ENCODE measurements around the gene C16orf90.

C16orf90 gene

DNA sequence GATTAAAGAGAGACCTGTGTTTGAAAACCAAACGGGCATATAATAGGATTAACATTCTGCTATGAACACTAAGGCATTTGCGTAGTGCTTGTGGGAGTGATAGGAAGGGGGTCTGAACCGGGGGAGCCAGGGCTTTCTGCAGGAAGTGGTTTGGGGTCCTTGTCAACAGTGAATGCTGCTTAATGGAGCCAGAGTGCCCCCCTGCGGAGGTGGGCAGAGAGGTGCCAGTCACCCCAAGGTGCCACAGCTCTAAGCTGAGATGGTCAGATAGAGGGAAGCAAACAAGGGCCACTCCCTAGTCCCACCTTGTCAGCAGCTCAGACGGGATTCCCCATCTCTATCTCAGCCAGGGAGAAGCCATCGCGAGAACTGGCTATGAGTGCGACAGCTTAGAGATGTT, 34.1 kb downstream of the C16orf90 start:
- DNase-seq = peak; percentile 60

DNA sequence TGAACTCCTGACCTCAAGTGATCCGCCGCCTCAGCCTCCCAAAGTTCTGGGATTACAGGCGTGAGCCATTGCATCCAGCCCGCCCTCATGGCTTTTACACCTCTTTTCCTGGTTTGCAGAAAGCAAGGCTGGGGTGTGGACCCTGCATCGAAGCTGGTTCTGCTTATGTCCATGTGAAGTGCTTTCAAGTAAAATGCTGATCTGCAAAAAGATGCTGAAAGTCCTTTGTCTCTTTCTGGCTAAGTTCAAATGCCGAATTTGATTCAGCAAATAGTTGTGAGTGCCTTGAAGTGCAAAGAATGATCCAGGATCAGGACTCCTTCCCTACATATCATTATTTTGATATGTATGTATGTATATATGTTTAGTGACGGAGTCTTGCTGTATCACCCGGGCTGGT, 34.7 kb downstream of the C16orf90 start:
- no peak for DNase-seq

DNA sequence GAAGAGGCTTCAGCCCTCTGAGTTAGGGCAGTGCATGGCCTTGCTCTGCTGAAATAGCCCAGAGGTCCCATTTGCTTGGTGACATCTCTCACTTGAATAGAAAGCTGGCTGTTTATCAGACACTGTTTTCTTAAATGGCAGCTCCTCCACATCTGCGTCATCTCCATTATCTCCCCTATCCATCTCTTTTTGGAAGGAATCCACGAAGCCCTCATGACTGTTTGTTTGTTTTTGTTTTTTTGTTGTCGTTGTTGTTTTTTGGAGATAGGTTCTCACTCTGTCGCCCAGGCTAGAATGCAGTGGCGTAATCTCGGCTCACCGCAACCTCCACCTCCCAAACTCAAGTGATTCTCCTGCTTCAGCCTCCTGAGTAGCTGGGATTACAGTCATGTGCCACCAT, 35.2 kb downstream of the C16orf90 start:
- no peak for DNase-seq

DNA sequence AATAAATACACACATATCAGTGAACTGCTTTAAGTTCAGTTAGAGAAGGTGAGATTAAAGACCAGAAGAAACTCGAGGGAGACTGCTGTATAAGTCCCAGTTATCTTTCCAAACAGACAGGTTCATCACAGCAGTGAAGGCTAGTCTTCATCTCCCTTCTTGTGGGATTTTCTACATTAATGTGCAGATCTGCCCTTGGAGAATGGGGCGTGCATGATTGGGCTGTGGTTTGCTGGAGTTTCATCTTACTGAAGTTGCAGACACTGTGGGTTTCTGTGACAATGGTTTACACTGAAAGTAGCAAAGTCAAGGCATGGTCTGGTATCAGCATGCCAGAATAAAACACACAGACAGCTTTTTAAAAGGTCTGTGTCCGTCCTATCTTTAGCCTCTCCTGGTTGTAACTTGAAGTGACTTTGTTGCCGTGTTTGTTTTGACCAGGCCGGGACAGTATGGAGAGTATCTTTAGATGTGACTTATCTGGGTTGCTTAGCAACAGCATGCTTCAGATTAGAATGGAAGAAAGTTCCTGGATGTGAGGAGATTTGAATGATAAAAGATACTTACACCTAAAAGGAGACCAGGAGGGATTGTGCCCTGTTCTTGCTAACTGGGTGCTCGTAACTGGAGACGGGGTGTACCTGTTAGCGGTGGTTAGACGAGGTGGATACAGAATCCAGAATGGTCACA, 35.7 kb downstream of the C16orf90 start:
- DNase-seq = no peak

DNA sequence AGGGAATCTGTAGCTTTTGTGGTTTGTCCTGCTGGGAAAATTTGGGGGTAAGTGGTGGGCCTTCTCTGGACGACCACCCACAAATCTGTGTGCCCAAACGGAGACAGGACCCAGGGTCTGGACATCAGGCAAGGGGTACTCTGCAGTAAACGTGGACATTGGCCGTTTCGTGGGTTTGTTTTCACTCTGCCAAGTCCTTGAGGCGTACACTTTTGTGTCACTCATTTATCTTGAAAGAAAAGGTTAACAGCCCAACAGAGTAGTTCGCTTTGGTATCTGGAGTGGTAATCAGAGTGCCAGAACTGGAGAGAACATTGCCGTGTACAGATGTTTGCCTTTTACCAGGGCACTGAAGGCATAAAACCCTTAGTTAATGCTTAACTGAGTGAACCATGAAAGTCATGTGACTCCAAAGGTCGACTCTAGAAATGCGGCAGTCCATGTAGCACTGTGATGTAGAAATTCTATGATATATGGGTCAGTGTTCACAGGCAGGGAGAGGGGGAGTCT, 36.4 kb downstream of the C16orf90 start:
- DNase-seq = no peak

- no peak for DNase-seq
Measured at GRCh38 chr16:3458278-3458851, 36.9 kb downstream of the C16orf90 start.

DNA sequence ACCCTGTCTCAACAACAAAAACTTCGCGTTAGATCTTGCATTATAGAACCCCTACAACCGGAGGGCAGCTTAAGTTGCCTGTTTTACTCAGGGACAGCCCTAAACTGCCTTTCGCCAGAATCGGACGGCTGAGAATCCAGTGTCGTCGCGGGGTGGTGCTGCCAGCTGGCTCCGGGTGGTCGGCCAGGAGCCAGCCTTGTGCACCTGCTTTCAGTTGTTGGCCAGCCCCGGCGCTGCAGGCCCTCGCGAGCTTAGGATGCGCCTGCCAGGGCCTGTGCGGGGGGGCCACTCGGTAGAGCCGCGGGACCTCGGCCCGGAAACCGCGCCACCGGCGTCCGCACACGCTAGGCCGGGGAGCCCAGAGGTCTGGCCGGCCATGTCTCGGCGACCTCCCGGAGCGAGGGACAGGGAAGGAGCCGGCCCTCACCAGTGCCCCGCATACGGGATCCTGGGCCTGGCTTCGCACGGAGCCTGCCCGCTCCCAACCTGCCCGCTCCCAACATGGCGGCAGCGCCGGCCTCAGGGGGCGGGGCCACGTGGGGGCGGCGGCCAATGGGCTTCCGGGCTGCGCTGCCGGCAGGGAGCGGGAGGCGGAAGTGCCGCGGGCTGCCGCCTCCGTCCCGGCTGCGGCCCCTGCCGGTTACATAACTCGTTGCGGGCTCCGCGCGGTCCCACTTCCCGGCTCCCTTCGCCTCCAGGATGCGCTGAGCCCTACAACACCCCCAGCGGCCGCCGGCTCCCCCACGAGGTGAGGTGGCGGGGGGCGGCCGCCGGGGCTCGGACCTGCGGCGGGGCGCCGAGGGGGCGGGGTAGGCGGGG, 37.6 kb downstream of the C16orf90 start:
- DNase-seq = peak; percentile 89

GRCh38 chr16:3454631-3455147, 40.6 kb downstream of the C16orf90 start:
- no peak for DNase-seq

- DNase-seq = no peak
Measured at GRCh38 chr16:3454093-3454492, 41.2 kb downstream of the C16orf90 start.

DNA sequence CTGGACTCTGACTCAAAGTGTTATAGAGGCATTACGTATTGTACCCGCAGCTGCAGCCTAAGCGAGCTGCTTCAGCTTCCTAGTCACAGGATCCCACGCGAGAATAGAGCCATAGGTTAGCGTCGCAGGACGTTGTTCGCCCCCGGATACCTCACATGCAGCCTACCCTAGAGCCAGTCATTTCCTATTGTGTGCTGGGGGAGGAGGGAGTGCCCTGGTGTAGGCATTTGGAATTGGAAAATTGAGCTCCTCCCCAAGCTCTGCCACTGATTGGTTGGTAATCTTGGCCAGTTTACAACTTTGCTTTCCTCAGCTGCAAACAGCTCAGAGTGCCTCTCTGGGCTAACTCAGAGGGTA, 51.3 kb downstream of the C16orf90 start:
- DNase-seq = no peak

All from CD4-positive, alpha-beta T cell treated with Interferon gamma for 1 hour (primary cell).